Astrocyte of the spinal cord (primary cell): ENCODE data around the gene BPGM.

ENCODE experiments used
- DNase-seq: peaks from one replicate; pipeline ENCODE4 v3.0.0; 2011; ENCODE audit warnings: low read depth, low spot score
- H3K4me3 ChIP-seq: 2 replicates; pipeline ENCODE4 v1.5.1; 2011; ENCODE audit warnings: low read depth, mild to moderate bottlenecking, low read length, moderate library complexity
- CTCF ChIP-seq: IDR thresholded peaks from 2 replicates; pipeline ENCODE4 v1.5.1; 2012; ENCODE audit warnings: low read depth, mild to moderate bottlenecking, low read length, inconsistent platforms
- in situ Hi-C: cut with HindIII; loops from 2 replicates; pipeline ENCODE4 v1.10.0; 2017; ENCODE audit warnings: low sequenced_read_pairs

The BPGM gene

GRCh38 chr7:134694299-134694698, 47.6 kb downstream of the BPGM start:
- no peak overlapping the region for H3K4me3 ChIP-seq
- DNase-seq, result no peak
- in situ Hi-C loops, result no loop called here
- peak; percentile 46 for TF ChIP-seq CTCF

GRCh38 chr7:134694767-134695166, 48.1 kb downstream of the BPGM start:
- no peak for DNase-seq
- no peak overlapping the region for H3K4me3 ChIP-seq
- no peak for TF ChIP-seq CTCF
- in situ Hi-C loops, result no loop called here

GRCh38 chr7:134695321-134695860, 48.7 kb downstream of the BPGM start:
- no peak overlapping the region for H3K4me3 ChIP-seq
- in situ Hi-C loops, result no loop called here
- peak; percentile 76 for DNase-seq
- no peak for TF ChIP-seq CTCF

- DNase-seq, result no peak
- in situ Hi-C loops, result no loop called here
- no peak for TF ChIP-seq CTCF
- no peak overlapping the region for H3K4me3 ChIP-seq
Observed at GRCh38 chr7:134696261-134696660, 49.6 kb downstream of the BPGM start.

GRCh38 chr7:134697205-134697886, 50.7 kb downstream of the BPGM start:
- in situ Hi-C loops, result no loop called here
- no peak for DNase-seq
- TF ChIP-seq CTCF, result no peak
- no peak overlapping the region for H3K4me3 ChIP-seq

- in situ Hi-C loops, result no loop called here
- no peak for DNase-seq
- no peak overlapping the region for H3K4me3 ChIP-seq
- TF ChIP-seq CTCF, result no peak
Observed at GRCh38 chr7:134698481-134698880, 51.8 kb downstream of the BPGM start.
